ENCODE measurements around the gene OR8B12. TPM values are rescaled to one million over a fixed set of nuclear protein-coding genes. Genes with fewer than 3 reads are reported as not detected.

Gene OR8B12
- total and polyA plus RNA-seq, 10 of the 15 experiments (the other 5 are each of a cell fraction or from before 2014, with no cell fraction given): not detected

- no peak for TF ChIP-seq ZNF687 (IDR thresholded peaks at IDR 0.05)
These were observed 35.3 kb upstream of the OR8B12 start (continued) for GRCh38 chr11:124578761-124579160.

GRCh38 chr11:124577716-124578427, 34.4 kb upstream of the OR8B12 start:
- no peaks in the 10 kb centered on the region for H3K79me2 ChIP-seq (ENCODE audit: control insufficient read depth, insufficient read depth, low read length)
- 13% methylated on average over 6 of the region's 6 CpGs for WGBS (ENCODE audit: insufficient coverage, insufficient replicate concordance, low lambda C conversion rate, missing lambda C conversion rate)
- no peak overlapping the region for H3K4me2 ChIP-seq (ENCODE audit: control insufficient read depth, insufficient read depth)
- H3K9me3 ChIP-seq (replicated peaks; ENCODE audit: control insufficient read depth, insufficient read depth, low read length): no peaks in the 10 kb centered on the region
- DNase-seq (ENCODE audit: low read depth, low spot score) (no peak), ATAC-seq (no peak), FAIRE-seq (no peak)
- in situ Hi-C loops (cut with MboI) (no loop called here), intact Hi-C loops (cut with micrococcal nuclease; ENCODE audit: unreplicated experiment) (no loop called here)
- no peak overlapping the region for H2AFZ ChIP-seq (ENCODE audit: control insufficient read depth, low read depth, low read length)
- H3K4me1 ChIP-seq (ENCODE audit: control insufficient read depth, insufficient read depth, low read length): no peaks in the 10 kb centered on the region
- no peak for TF ChIP-seq IRF5 (IDR thresholded peaks at IDR 0.05; ENCODE audit: borderline replicate concordance)
- H3K27ac ChIP-seq (ENCODE audit: control insufficient read depth, insufficient read depth): no peak overlapping the region
- ChIA-PET POLR2A (no interaction called here), RAD21 (ENCODE audit: unreplicated experiment) (no interaction called here), CTCF (interaction anchor here (1.3 kb wide), 1 partner anchor 8 kb away, joined by 6 read pairs; no protein-coding TSS in a partner anchor), SMC1A (ENCODE audit: uncharacterized antibody, unreplicated experiment) (no interaction called here)
- H4K20me1 ChIP-seq (ENCODE audit: control insufficient read depth, insufficient read depth): no peaks in the 10 kb centered on the region
- H3K27me3 ChIP-seq (replicated peaks in 1 of 2; ENCODE audit: control insufficient read depth in 2 of 2, insufficient read depth in 2 of 2, low read length in 1 of 2): no peaks in the 10 kb centered on the region; a peak in 1 of 4 replicates
- H3K9ac ChIP-seq (ENCODE audit: control insufficient read depth, insufficient read depth, low read length): no peak overlapping the region
- H3K36me3 ChIP-seq (ENCODE audit: control insufficient read depth in 2 of 2, insufficient read depth in 2 of 2, low read length in 1 of 2): no peaks in the 10 kb centered on the region
- no peak overlapping the region for H3K4me3 ChIP-seq
- BruUV-seq (replicated peaks): no TSS peak

All from GM12878 (cell line).